HCT116 (cell line): ENCODE results near the gene HCN4. TPM values are rescaled to one million over a fixed set of nuclear protein-coding genes. Genes with fewer than 3 reads are reported as not detected.

Experiments
- ATAC-seq: fragments of 200-7000 bp; cut with Tn5 transposase; 2 replicates; pipeline ENCODE4 v1.9.1; 2020; ENCODE audit warnings: mild to moderate bottlenecking, moderate library complexity
- BruUV-seq: library from RNA; stranded (reverse); fragments of 400-500 nt; replicated peaks from 2 replicates; lab custom pipeline; 2021; lab: Mats Ljungman, UMichigan
- CTCF ChIA-PET: fragments of 300-600 bp; sonication (Branson Sonifier 250); formaldehyde crosslinking; loops from one replicate; lab custom pipeline; 2021; ENCODE audit warnings: antibody characterized with exemption; lab: Charles Lee
- POLR2A ChIA-PET: fragments of 300-600, 350-600 bp; sonication (Branson Sonifier 250); formaldehyde crosslinking; loops from one replicate; lab custom pipeline; 2021; ENCODE audit warnings: antibody characterized with exemption; lab: Charles Lee
- RAD21 ChIA-PET, 2 experiments: fragments of 300-600 bp; sonication (Branson Sonifier 250); formaldehyde crosslinking; loops; one replicate each; lab custom pipeline; 2023; ENCODE audit warnings: low total read pairs in 2 of 2; ENCODE audit not compliant: uncharacterized antibody in 2 of 2, unreplicated experiment in 2 of 2, low non-redundant PET in 1 of 2; lab: Charles Lee
- DNase-seq: peaks from one replicate; pipeline ENCODE4 v3.0.0-alpha.2; 2010; ENCODE audit warnings: low read depth, low spot score
- H2AFZ ChIP-seq: fragments of 200-600 bp; shearing (Covaris generic), sonication (generic); 2 replicates; pipeline ENCODE4 v1.6.1; 2017; ENCODE audit warnings: low read depth, mixed run types, mixed read lengths, antibody characterized with exemption, low read length; ENCODE audit not compliant: poor library complexity, severe bottlenecking
- H3K27ac ChIP-seq: 2 replicates; pipeline ENCODE4 v1.5.1; 2012; ENCODE audit warnings: low read depth, low read length
- H3K27me3 ChIP-seq: fragments of 200-600 bp; sonication (generic); 2 replicates; pipeline ENCODE4 v1.6.1; 2016; ENCODE audit warnings: mixed run types, low read length, mixed read lengths; ENCODE audit not compliant: insufficient read depth
- H3K36me3 ChIP-seq, 2 experiments: fragments of 200-500 bp in 1 of 2; fragments of 200-600 bp in 1 of 2; sonication (Bioruptor generic) in 1 of 2; sonication (generic) in 1 of 2; 2 replicates each; pipeline versions ENCODE4 v1.5.1 to v1.6.1; 2014 to 2016; ENCODE audit warnings: low read length in 2 of 2, inconsistent platforms in 1 of 2, mixed read lengths in 1 of 2, mixed run types in 1 of 2; ENCODE audit not compliant: insufficient read depth in 2 of 2, control insufficient read depth in 1 of 2
- H3K4me1 ChIP-seq, 2 experiments: fragments of 200-600 bp in 1 of 2; sonication (generic) in 1 of 2; 2 replicates each; pipeline versions ENCODE4 v1.5.1 to v1.6.1; 2012 to 2017; ENCODE audit warnings: low read length in 2 of 2, inconsistent platforms in 1 of 2, mild to moderate bottlenecking in 1 of 2, mixed read lengths in 1 of 2, mixed run types in 1 of 2, moderate library complexity in 1 of 2; ENCODE audit not compliant: insufficient read depth in 2 of 2, control insufficient read depth in 1 of 2
- H3K4me2 ChIP-seq: fragments of 200-600 bp; sonication (generic); 2 replicates; pipeline ENCODE4 v1.6.1; 2017; ENCODE audit warnings: mixed run types, low read length, mixed read lengths
- H3K4me3 ChIP-seq, 2 experiments: fragments of 200-600 bp in 1 of 2; sonication (generic) in 1 of 2; replicated peaks in 1 of 2; 2 replicates each; pipeline ENCODE4 v1.5.1; 2011 to 2016; ENCODE audit warnings: low read length in 2 of 2, control low read depth in 1 of 2, low read depth in 1 of 2, mild to moderate bottlenecking in 1 of 2, mixed read lengths in 1 of 2, mixed run types in 1 of 2
- H3K79me2 ChIP-seq: fragments of 200-600 bp; sonication (generic); 2 replicates; pipeline ENCODE4 v1.6.1; 2017; ENCODE audit warnings: mild to moderate bottlenecking, mixed run types, low read length, moderate library complexity, mixed read lengths; ENCODE audit not compliant: insufficient read depth
- H3K9ac ChIP-seq: fragments of 200-600 bp; sonication (generic); 2 replicates; pipeline ENCODE4 v1.6.1; 2016; ENCODE audit warnings: low read length, mixed read lengths
- H3K9me2 ChIP-seq: fragments of 200-600 bp; sonication (generic), shearing (Covaris generic); 2 replicates; pipeline ENCODE4 v1.6.1; 2017; ENCODE audit warnings: mixed run types, mild to moderate bottlenecking, moderate library complexity; ENCODE audit not compliant: insufficient read depth
- H3K9me3 ChIP-seq, 2 experiments: fragments of 200-500 bp in 1 of 2; fragments of 200-600 bp in 1 of 2; sonication (Bioruptor generic) in 1 of 2; sonication (generic) in 1 of 2; 2 replicates each; pipeline ENCODE4 v1.6.1; 2014 to 2017; ENCODE audit warnings: low read length in 2 of 2, mixed read lengths in 2 of 2, inconsistent platforms in 1 of 2, low read depth in 1 of 2, mild to moderate bottlenecking in 1 of 2, mixed run types in 1 of 2, moderate library complexity in 1 of 2; ENCODE audit not compliant: control insufficient read depth in 1 of 2, insufficient read depth in 1 of 2
- H4K20me1 ChIP-seq: fragments of 200-600 bp; sonication (generic), shearing (Covaris generic); 2 replicates; pipeline ENCODE4 v1.6.1; 2017; ENCODE audit warnings: mixed run types, mild to moderate bottlenecking, moderate library complexity; ENCODE audit not compliant: insufficient read depth
- EGR1 ChIP-seq: IDR thresholded peaks from 2 replicates; pipeline ENCODE4 v1.6.1; 2012; ENCODE audit warnings: low read depth
- ELF1 ChIP-seq: IDR thresholded peaks from 2 replicates; pipeline ENCODE4 v1.6.1; 2012; ENCODE audit warnings: low read depth, borderline replicate concordance
- FOSL1 ChIP-seq: IDR thresholded peaks from 2 replicates; pipeline ENCODE4 v1.6.1; 2012; ENCODE audit warnings: low read depth
- POLR2A ChIP-seq: IDR thresholded peaks from 2 replicates; pipeline ENCODE4 v1.7.0; 2011; ENCODE audit warnings: borderline replicate concordance; ENCODE audit not compliant: insufficient read depth, insufficient read length; ENCODE audit errors: extremely low read depth
- RAD21 ChIP-seq: IDR thresholded peaks from 2 replicates; pipeline ENCODE4 v1.6.1; 2012; ENCODE audit warnings: low read depth, mild to moderate bottlenecking
- YY1 ChIP-seq: IDR thresholded peaks from 2 replicates; pipeline ENCODE4 v1.6.1; 2011; ENCODE audit warnings: low read length, low read depth, moderate library complexity, mild to moderate bottlenecking; ENCODE audit not compliant: insufficient replicate concordance; ENCODE audit errors: extremely low read depth
- ZFX ChIP-seq: fragments of 450-650 bp; IDR thresholded peaks from 2 replicates; pipeline ENCODE4 v1.6.1; 2017
- ZNF274 ChIP-seq: fragments of 200-500 bp; sonication (Bioruptor generic); IDR thresholded peaks from 2 replicates; pipeline ENCODE4 v1.6.1; 2014; ENCODE audit warnings: mild to moderate bottlenecking, low read depth, low read length, inconsistent platforms
- intact Hi-C: fragments of 100-400 bp; cut with micrococcal nuclease; formaldehyde crosslinking; loops from 2 replicates; pipeline ENCODE4 v1.10.0; 2022
- total RNA-seq: library from RNA; stranded (reverse); gene quantifications from one replicate; pipeline ENCODE4 v1.2.1, GENCODE V29; 2021; ENCODE audit not compliant: unreplicated experiment
- TF ChIP-seq, protein P1 (sequence below), 3 experiments: fragments of 200-600 bp in 1 of 3; sonication (generic) in 1 of 3; IDR thresholded peaks in 2 of 3; conservative IDR thresholded peaks in 1 of 3; 2 replicates each; pipeline ENCODE4 v1.5.1; 2012 to 2017; ENCODE audit warnings: low read depth in 2 of 3, low read length in 2 of 3, antibody characterized with exemption in 1 of 3, borderline replicate concordance in 1 of 3, control low read depth in 1 of 3, mild to moderate bottlenecking in 1 of 3, mixed read lengths in 1 of 3, mixed run types in 1 of 3, moderate library complexity in 1 of 3; ENCODE audit not compliant: insufficient read depth in 1 of 3
- TF ChIP-seq, protein P2 (sequence below): IDR thresholded peaks from 2 replicates; pipeline ENCODE4 v1.6.1; 2012; ENCODE audit warnings: low read depth

The HCN4 gene
- total RNA-seq, 1 experiment from 2014 or later, result 1.7 TPM

DNA sequence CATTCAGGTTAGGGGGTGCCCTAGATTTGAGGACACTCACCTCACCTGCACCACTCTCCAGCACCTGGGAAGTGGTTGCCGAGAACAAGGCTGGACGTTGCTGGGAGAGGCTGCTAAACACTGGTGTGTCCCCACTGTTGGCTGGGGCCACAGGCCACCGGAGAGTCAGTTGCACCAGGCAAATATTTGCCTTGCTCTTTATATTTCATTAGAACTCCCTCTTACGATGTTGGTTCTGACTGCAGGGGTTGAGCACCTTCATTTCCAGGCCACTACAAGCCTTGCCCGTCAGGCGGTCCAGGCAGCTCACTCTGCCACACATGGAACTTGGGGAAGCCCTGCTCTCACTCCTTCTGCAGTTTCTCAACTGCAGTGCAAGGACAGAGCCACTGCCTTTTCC lies 30.7 kb downstream of the HCN4 start:
- Histone ChIP-seq H3K27ac (no peak overlapping the region), H3K27me3 (no peaks in the 10 kb centered on the region), H4K20me1 (no peaks in the 10 kb centered on the region), H3K9ac (no peak overlapping the region), H3K9me2 (no peaks in the 10 kb centered on the region), H3K4me3 (no peak overlapping the region), H3K36me3 (no peaks in the 10 kb centered on the region), H2AFZ (no peak overlapping the region), H3K4me2 (no peak overlapping the region), H3K79me2 (no peaks in the 10 kb centered on the region), H3K9me3 (no peaks in the 10 kb centered on the region), H3K4me1 (no peaks in the 10 kb centered on the region)
- ATAC-seq (no peak), DNase-seq (no peak)
- CTCF ChIA-PET, result no interaction called here
- POLR2A ChIA-PET, result no interaction called here
- RAD21 ChIA-PET, result no interaction called here
- no TSS peak for BruUV-seq
- intact Hi-C loops, result no loop called here
- TF ChIP-seq ZNF274, result no peak
- TF ChIP-seq, protein P1, sequence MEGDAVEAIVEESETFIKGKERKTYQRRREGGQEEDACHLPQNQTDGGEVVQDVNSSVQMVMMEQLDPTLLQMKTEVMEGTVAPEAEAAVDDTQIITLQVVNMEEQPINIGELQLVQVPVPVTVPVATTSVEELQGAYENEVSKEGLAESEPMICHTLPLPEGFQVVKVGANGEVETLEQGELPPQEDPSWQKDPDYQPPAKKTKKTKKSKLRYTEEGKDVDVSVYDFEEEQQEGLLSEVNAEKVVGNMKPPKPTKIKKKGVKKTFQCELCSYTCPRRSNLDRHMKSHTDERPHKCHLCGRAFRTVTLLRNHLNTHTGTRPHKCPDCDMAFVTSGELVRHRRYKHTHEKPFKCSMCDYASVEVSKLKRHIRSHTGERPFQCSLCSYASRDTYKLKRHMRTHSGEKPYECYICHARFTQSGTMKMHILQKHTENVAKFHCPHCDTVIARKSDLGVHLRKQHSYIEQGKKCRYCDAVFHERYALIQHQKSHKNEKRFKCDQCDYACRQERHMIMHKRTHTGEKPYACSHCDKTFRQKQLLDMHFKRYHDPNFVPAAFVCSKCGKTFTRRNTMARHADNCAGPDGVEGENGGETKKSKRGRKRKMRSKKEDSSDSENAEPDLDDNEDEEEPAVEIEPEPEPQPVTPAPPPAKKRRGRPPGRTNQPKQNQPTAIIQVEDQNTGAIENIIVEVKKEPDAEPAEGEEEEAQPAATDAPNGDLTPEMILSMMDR (IDR thresholded peaks at IDR 0.05 in 2 of 3, conservative IDR thresholded peaks at IDR 0.05 in 1 of 3; ENCODE audit: borderline replicate concordance in 1 of 3, insufficient read depth in 1 of 3, low read depth in 2 of 3, low read length in 2 of 3), result no peak
- TF ChIP-seq, protein P2, sequence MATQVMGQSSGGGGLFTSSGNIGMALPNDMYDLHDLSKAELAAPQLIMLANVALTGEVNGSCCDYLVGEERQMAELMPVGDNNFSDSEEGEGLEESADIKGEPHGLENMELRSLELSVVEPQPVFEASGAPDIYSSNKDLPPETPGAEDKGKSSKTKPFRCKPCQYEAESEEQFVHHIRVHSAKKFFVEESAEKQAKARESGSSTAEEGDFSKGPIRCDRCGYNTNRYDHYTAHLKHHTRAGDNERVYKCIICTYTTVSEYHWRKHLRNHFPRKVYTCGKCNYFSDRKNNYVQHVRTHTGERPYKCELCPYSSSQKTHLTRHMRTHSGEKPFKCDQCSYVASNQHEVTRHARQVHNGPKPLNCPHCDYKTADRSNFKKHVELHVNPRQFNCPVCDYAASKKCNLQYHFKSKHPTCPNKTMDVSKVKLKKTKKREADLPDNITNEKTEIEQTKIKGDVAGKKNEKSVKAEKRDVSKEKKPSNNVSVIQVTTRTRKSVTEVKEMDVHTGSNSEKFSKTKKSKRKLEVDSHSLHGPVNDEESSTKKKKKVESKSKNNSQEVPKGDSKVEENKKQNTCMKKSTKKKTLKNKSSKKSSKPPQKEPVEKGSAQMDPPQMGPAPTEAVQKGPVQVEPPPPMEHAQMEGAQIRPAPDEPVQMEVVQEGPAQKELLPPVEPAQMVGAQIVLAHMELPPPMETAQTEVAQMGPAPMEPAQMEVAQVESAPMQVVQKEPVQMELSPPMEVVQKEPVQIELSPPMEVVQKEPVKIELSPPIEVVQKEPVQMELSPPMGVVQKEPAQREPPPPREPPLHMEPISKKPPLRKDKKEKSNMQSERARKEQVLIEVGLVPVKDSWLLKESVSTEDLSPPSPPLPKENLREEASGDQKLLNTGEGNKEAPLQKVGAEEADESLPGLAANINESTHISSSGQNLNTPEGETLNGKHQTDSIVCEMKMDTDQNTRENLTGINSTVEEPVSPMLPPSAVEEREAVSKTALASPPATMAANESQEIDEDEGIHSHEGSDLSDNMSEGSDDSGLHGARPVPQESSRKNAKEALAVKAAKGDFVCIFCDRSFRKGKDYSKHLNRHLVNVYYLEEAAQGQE, result no peak
- no peak for TF ChIP-seq ELF1
- TF ChIP-seq POLR2A, result no peak
- no peak for TF ChIP-seq RAD21
- no peak for TF ChIP-seq YY1
- no peak for TF ChIP-seq EGR1
- TF ChIP-seq FOSL1, result no peak
- no peak for TF ChIP-seq ZFX
